Gastrocnemius medialis (tissue), 4 donors: ENCODE measurements around the gene PRIM2.
"Not testable (repeated sequence)": the region's sequence is repeated elsewhere in the genome, so short reads cannot be mapped to it uniquely, and the experiment has no call there.

Experiments used
- CTCF ChIP-seq, 5 experiments: fragments of 450-650 bp in 3 of 5; fragments of 200-600 bp in 2 of 5; sonication (generic) in 2 of 5; IDR thresholded peaks in 4 of 5; conservative IDR thresholded peaks in 1 of 5; 1 replicate in 4 of 5; 2 replicates in 1 of 5; pipeline ENCODE4 v1.5.1; 2016 to 2019; ENCODE audit warnings: antibody characterized with exemption in 5 of 5, mild to moderate bottlenecking in 3 of 5, moderate library complexity in 3 of 5
- POLR2A ChIP-seq, 2 donors: fragments of 450-650 bp; IDR thresholded peaks; one replicate each; pipeline ENCODE4 v1.6.1; 2017; ENCODE audit warnings: antibody characterized with exemption in 2 of 2, mild to moderate bottlenecking in 2 of 2, moderate library complexity in 2 of 2

GRCh38 chr6:57482471-57482870 is 165.0 kb downstream of the PRIM2 start:
- TF ChIP-seq CTCF (IDR thresholded peaks at IDR 0.05 in 4 of 5, conservative IDR thresholded peaks at IDR 0.05 in 1 of 5); POLR2A (IDR thresholded peaks at IDR 0.05): not testable (repeated sequence)
